Astrocyte (in vitro differentiated cells and primary cell): ENCODE measurements around the gene ATN1. TPM values are rescaled to one million over a fixed set of nuclear protein-coding genes. Genes with fewer than 3 reads are reported as not detected.
A peak's percentile ranks its signal among the peaks of the same experiment; 100 is the strongest.

Experiments used
- DNase-seq: peaks from one replicate; pipeline ENCODE4 v3.0.0-alpha.2; 2010; ENCODE audit warnings: low read depth
- FAIRE-seq: peaks from 2 replicates; lab custom pipeline; 2011; peaks lifted over from hg19 to GRCh38; lab: Jason Lieb, UNC
- H2AFZ ChIP-seq: 2 replicates; pipeline ENCODE4 v1.6.0; 2012; ENCODE audit warnings: low read depth, low read length, inconsistent platforms
- H3K27ac ChIP-seq: 2 replicates; pipeline ENCODE4 v1.5.1; 2011; ENCODE audit warnings: low read depth, low read length, inconsistent platforms
- H3K27me3 ChIP-seq: 2 replicates; pipeline ENCODE4 v1.6.0; 2011; ENCODE audit warnings: low read length, inconsistent platforms; ENCODE audit not compliant: insufficient read depth
- H3K36me3 ChIP-seq: 2 replicates; pipeline ENCODE4 v1.5.1; 2011; ENCODE audit warnings: low read length, inconsistent platforms; ENCODE audit not compliant: insufficient read depth
- H3K4me1 ChIP-seq: 2 replicates; pipeline ENCODE4 v1.5.1; 2011; ENCODE audit warnings: low read length, inconsistent platforms; ENCODE audit not compliant: insufficient read depth
- H3K4me2 ChIP-seq: 2 replicates; pipeline ENCODE4 v1.6.0; 2012; ENCODE audit warnings: low read length, inconsistent platforms
- H3K4me3 ChIP-seq: 2 replicates; pipeline ENCODE4 v1.5.1; 2011; ENCODE audit warnings: low read depth, mild to moderate bottlenecking, low read length, inconsistent platforms; ENCODE audit not compliant: insufficient read depth
- H3K79me2 ChIP-seq: 2 replicates; pipeline ENCODE4 v1.6.0; 2012; ENCODE audit warnings: mild to moderate bottlenecking, low read length, inconsistent platforms; ENCODE audit not compliant: insufficient read depth
- H3K9ac ChIP-seq: 2 replicates; pipeline ENCODE4 v1.6.0; 2012; ENCODE audit warnings: mild to moderate bottlenecking, low read length, inconsistent platforms
- H3K9me3 ChIP-seq: 2 replicates; pipeline ENCODE4 v1.5.1; 2012; ENCODE audit warnings: low read depth, mild to moderate bottlenecking, low read length, inconsistent platforms; ENCODE audit not compliant: insufficient read depth
- H4K20me1 ChIP-seq: 2 replicates; pipeline ENCODE4 v1.6.0; 2012; ENCODE audit warnings: low read length, inconsistent platforms; ENCODE audit not compliant: insufficient read depth
- H3K27ac Mint-ChIP-seq: one replicate; pipeline ENCODE4 v1.8.0; 2021; ENCODE audit warnings: mild to moderate bottlenecking, mixed read lengths; ENCODE audit not compliant: unreplicated experiment
- H3K27me3 Mint-ChIP-seq: one replicate; pipeline ENCODE4 v1.8.0; 2021; ENCODE audit warnings: low read depth, mixed read lengths; ENCODE audit not compliant: unreplicated experiment
- H3K36me3 Mint-ChIP-seq: one replicate; pipeline ENCODE4 v1.8.0; 2021; ENCODE audit warnings: low read depth, mixed read lengths; ENCODE audit not compliant: unreplicated experiment
- H3K4me1 Mint-ChIP-seq: one replicate; pipeline ENCODE4 v1.8.0; 2021; ENCODE audit warnings: low read depth, mixed read lengths; ENCODE audit not compliant: unreplicated experiment
- H3K4me3 Mint-ChIP-seq: one replicate; pipeline ENCODE4 v1.8.0; 2021; ENCODE audit warnings: mild to moderate bottlenecking, moderate library complexity, mixed read lengths; ENCODE audit not compliant: unreplicated experiment
- H3K9me3 Mint-ChIP-seq: one replicate; pipeline ENCODE4 v1.8.0; 2021; ENCODE audit warnings: mild to moderate bottlenecking, mixed read lengths; ENCODE audit not compliant: unreplicated experiment
- CTCF ChIP-seq: IDR thresholded peaks from 2 replicates; pipeline ENCODE4 v1.5.1; 2011; ENCODE audit warnings: low read depth, mild to moderate bottlenecking, inconsistent platforms, low read length, moderate library complexity; ENCODE audit not compliant: insufficient read depth
- EZH2 ChIP-seq: IDR thresholded peaks from 2 replicates; pipeline ENCODE4 v1.6.1; 2012; ENCODE audit warnings: mild to moderate bottlenecking, low read length, inconsistent platforms; ENCODE audit not compliant: insufficient read depth
- total RNA-seq: library from RNA; stranded (reverse); gene quantifications from 2 replicates; pipeline ENCODE4 v1.2.1, GENCODE V29; 2021

The ATN1 gene
- total RNA-seq, 1 donor from 2014 or later = 97.8 TPM

- no peak for FAIRE-seq
- H3K4me2 ChIP-seq = peak overlapping the region; percentile 42
- Mint-ChIP-seq H3K27ac (no peak overlapping the region), H3K9me3 (no peaks in the 10 kb centered on the region), H3K4me1 (peaks cover 22% of the 10 kb centered on the region), H3K27me3 (peaks cover 4% of the 10 kb centered on the region), H3K36me3 (peaks cover 2% of the 10 kb centered on the region), H3K4me3 (peak overlapping the region; percentile 29)
- no peak for TF ChIP-seq CTCF
- no peak for TF ChIP-seq EZH2
- H3K79me2 ChIP-seq = no peaks in the 10 kb centered on the region
- no peak overlapping the region for H3K27ac ChIP-seq
- H3K9ac ChIP-seq = peak overlapping the region; percentile 20
- H4K20me1 ChIP-seq = no peaks in the 10 kb centered on the region
- H2AFZ ChIP-seq = peak overlapping the region; percentile 63
- H3K27me3 ChIP-seq = no peaks in the 10 kb centered on the region
- H3K4me3 ChIP-seq = no peak overlapping the region
- DNase-seq = peak; percentile 20
- peaks cover 19% of the 10 kb centered on the region for H3K4me1 ChIP-seq
- no peaks in the 10 kb centered on the region for H3K9me3 ChIP-seq
- no peaks in the 10 kb centered on the region for H3K36me3 ChIP-seq
Observed at GRCh38 chr12:6953442-6954315, 25.9 kb downstream of the ATN1 start.

GRCh38 chr12:6954316-6955107, 26.8 kb downstream of the ATN1 start:
- H3K27ac Mint-ChIP-seq = no peak overlapping the region
- no peak overlapping the region for H3K27ac ChIP-seq
- H4K20me1 ChIP-seq = no peaks in the 10 kb centered on the region
- DNase-seq (no peak), FAIRE-seq (no peak)
- no peak for TF ChIP-seq CTCF
- no peak for TF ChIP-seq EZH2
- peaks cover 4% of the 10 kb centered on the region for H3K27me3 Mint-ChIP-seq
- peaks cover 2% of the 10 kb centered on the region for H3K36me3 Mint-ChIP-seq
- H2AFZ ChIP-seq = no peak overlapping the region
- H3K4me3 ChIP-seq = no peak overlapping the region
- H3K79me2 ChIP-seq = no peaks in the 10 kb centered on the region
- peak overlapping the region; percentile 29 for H3K4me3 Mint-ChIP-seq
- H3K4me2 ChIP-seq = no peak overlapping the region
- peaks cover 26% of the 10 kb centered on the region for H3K4me1 Mint-ChIP-seq
- H3K36me3 ChIP-seq = no peaks in the 10 kb centered on the region
- H3K9ac ChIP-seq = no peak overlapping the region
- peaks cover 23% of the 10 kb centered on the region for H3K4me1 ChIP-seq
- H3K9me3 ChIP-seq = no peaks in the 10 kb centered on the region
- no peaks in the 10 kb centered on the region for H3K27me3 ChIP-seq
- H3K9me3 Mint-ChIP-seq = no peaks in the 10 kb centered on the region
